Ovary (tissue), 3 donors: ENCODE results near the gene KPNA2.
"Not testable (repeated sequence)": the region's sequence is repeated elsewhere in the genome, so short reads cannot be mapped to it uniquely, and the experiment has no call there.

Source experiments
- CTCF ChIP-seq, 3 donors: fragments of 450-650 bp in 2 of 3; fragments of 200-600 bp in 1 of 3; IDR thresholded peaks; one replicate each; pipeline versions ENCODE4 v1.5.1 to v1.8.0; 2016 to 2022; ENCODE audit warnings: antibody characterized with exemption in 3 of 3, mild to moderate bottlenecking in 1 of 3
- EP300 ChIP-seq: sonication (generic); formaldehyde crosslinking; IDR thresholded peaks from one replicate; pipeline ENCODE4 v1.6.1; 2017; ENCODE audit warnings: antibody characterized with exemption
- POLR2A ChIP-seq: fragments of 450-650 bp; IDR thresholded peaks from one replicate; pipeline ENCODE4 v1.6.1; 2017; ENCODE audit warnings: antibody characterized with exemption, mild to moderate bottlenecking, moderate library complexity
- donor health status: DM: no; HTN: no; CAD: no.

GRCh38 chr17:68018493-68018892 is 17.0 kb upstream of the KPNA2 start:
- not testable (repeated sequence) for TF ChIP-seq CTCF (IDR thresholded peaks at IDR 0.05); POLR2A; EP300
